AG09309 (cell line): Measurements from ENCODE around the gene GDA.
A peak's percentile ranks its signal among the peaks of the same experiment; 100 is the strongest.
"Not testable (repeated sequence)": the region's sequence is repeated elsewhere in the genome, so short reads cannot be mapped to it uniquely, and the experiment has no call there.

ENCODE experiments used
- DNase-seq: peaks from one replicate; pipeline ENCODE4 v3.0.0-alpha.2; 2010; ENCODE audit warnings: low read depth
- H3K4me3 ChIP-seq: 2 replicates; pipeline ENCODE4 v1.5.1; 2011; ENCODE audit warnings: mild to moderate bottlenecking, low read depth, low read length, moderate library complexity; ENCODE audit not compliant: control insufficient read depth
- TF ChIP-seq, protein P1 (sequence below): IDR thresholded peaks from 2 replicates; pipeline ENCODE4 v1.5.1; 2011; ENCODE audit warnings: mild to moderate bottlenecking, low read depth, low read length, inconsistent platforms; ENCODE audit not compliant: insufficient read depth, control insufficient read depth; ENCODE audit errors: missing control alignments

GDA gene

DNA sequence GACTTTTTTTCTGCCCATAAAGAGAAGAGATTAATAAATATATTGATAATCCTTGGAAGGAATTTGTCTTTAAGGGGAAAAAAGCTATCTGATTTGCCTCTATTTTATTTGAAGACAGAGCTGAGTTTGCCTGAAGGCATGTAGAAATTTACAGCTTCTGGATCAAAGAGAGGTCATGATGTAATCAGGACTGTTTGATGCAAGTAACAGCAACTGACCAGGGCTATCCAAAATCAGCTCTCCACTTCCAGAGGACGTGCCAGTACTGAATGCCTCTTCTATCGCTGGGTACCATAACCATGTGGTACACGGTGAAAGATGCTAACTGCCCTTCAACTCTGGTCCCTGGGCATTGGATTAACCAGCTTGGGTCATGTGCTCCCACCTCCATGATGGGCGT, 125.2 kb downstream of the GDA start:
- TF ChIP-seq, protein P1, sequence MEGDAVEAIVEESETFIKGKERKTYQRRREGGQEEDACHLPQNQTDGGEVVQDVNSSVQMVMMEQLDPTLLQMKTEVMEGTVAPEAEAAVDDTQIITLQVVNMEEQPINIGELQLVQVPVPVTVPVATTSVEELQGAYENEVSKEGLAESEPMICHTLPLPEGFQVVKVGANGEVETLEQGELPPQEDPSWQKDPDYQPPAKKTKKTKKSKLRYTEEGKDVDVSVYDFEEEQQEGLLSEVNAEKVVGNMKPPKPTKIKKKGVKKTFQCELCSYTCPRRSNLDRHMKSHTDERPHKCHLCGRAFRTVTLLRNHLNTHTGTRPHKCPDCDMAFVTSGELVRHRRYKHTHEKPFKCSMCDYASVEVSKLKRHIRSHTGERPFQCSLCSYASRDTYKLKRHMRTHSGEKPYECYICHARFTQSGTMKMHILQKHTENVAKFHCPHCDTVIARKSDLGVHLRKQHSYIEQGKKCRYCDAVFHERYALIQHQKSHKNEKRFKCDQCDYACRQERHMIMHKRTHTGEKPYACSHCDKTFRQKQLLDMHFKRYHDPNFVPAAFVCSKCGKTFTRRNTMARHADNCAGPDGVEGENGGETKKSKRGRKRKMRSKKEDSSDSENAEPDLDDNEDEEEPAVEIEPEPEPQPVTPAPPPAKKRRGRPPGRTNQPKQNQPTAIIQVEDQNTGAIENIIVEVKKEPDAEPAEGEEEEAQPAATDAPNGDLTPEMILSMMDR = no peak
- H3K4me3 ChIP-seq = no peak overlapping the region
- no peak for DNase-seq

- no peak for DNase-seq
- TF ChIP-seq, protein P1 = no peak
Observed at GRCh38 chr9:72274916-72275315, 125.7 kb downstream of the GDA start.

GRCh38 chr9:72276429-72276828, 127.2 kb downstream of the GDA start:
- H3K4me3 ChIP-seq = no peak overlapping the region
- TF ChIP-seq, protein P1 = no peak
- DNase-seq = no peak

More at GRCh38 chr9:72274916-72275315, 125.7 kb downstream of the GDA start:
- no peak overlapping the region for H3K4me3 ChIP-seq

DNA sequence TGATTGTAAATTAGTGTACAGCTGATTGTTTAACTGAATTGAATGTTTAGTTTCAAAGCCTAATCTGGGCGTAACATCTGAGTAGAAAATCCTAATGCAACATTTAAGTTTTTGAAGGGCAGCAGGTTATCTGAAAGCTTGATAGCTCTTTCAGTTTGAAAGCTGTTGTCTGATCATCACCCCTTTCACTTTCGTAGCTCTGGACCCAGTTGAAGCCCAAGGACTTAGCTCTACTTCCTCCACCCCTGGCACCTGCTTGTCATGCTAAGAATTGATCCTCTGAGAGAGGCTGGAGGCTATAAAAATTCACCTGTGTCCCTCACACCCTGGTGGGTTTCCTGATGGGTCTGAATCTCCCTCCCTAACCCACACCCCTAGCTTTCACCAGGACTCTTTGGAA, 129.7 kb downstream of the GDA start:
- DNase-seq = no peak

DNA sequence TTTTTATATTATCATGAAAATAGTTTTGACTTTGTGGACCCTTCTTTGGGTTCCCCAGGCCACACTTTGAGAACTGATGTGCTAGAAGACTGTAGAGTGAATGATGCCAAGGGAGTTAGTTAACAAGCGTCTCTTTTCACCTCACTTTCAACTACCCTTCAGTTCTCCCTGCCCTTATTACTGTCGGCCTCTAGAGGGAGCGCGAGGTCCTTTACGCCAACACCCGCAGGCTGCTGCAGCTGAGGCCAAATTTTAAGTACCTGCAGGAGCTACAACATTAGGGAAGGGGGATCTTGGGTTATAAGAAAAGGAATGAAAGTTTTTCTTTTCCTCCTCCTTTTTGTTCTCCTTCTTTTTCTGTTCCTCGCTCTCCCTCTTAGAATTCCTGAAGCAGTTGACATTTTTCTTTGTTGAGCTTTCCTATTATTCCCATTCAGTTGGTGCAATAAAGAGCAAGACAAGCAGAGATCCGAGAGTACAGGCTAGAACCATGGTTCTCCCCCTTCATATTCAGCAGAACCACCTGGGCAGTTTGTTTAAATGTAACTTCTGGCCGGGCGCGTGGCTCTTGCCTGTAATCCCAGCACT, 131.8 kb downstream of the GDA start:
- no peak for DNase-seq
- TF ChIP-seq, protein P1 = peak; percentile 99
- no peak overlapping the region for H3K4me3 ChIP-seq

More for the DNA sequence above, 129.7 kb downstream of the GDA start:
- TF ChIP-seq, protein P1 = no peak
- H3K4me3 ChIP-seq = no peak overlapping the region

DNA sequence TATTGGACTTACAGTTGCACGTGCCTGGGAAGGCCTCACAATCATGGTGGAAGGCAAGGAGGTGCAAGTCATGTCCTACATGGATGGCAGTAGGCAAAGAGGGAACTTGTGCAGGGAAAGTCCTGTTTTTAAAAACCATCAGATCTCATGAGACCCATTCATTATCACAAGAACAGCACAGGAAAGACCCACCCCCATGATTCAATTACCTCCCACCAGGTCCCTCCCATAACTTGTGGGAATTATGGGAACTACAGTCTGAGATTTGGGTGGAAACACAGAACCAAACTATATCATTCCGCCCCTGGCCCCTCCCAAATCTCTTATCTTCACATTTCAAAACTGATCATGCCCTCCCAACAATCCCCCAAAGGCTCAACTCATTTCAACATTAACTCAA, 140.2 kb downstream of the GDA start:
- H3K4me3 ChIP-seq = no peak overlapping the region
- no peak for DNase-seq
- TF ChIP-seq, protein P1 = no peak

DNA sequence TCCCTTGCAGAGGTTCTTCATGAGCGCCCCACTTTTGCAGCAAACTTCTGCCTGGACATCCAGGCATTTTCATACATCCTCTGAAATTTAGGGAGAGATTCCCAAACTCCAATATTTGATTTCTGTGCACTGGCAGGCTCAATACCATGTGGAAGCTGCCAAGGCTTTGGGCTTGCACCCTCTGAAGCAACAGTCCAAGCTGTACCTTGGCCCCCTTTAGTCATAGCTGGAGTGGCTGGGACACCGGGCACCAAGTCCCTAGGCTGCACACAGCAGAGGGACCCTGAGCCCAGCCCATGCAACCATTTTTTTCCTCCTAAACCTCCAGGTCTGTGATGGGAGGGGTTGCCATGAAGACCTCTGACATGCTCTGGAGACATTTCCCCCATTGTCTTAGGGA, 141.1 kb downstream of the GDA start:
- no peak for DNase-seq
- TF ChIP-seq, protein P1 = no peak
- H3K4me3 ChIP-seq = no peak overlapping the region

DNA sequence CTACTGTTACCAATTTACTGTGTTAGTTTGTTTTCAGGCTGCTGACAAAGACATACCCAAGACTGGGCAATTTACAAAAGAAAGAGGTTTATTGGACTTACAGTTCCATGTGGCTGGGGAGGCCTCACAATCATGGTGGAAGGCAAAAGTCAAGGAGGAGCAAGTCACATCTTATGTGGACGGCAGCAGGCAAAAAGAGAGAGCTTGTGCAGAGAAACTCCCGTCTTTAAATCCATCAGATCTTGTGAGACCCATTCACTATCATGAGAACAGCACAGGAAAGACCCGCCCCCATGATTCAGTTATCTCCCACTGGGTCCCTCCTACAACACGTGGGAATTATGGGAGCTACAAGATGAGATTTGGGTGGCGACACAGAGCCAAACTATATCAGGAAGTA, 142.3 kb downstream of the GDA start:
- not testable (repeated sequence) for DNase-seq

More for the DNA sequence above, 142.3 kb downstream of the GDA start:
- not testable (repeated sequence) for H3K4me3 ChIP-seq
